Stomach (tissue), 4 donors: ENCODE measurements around the gene CXCL17.

ENCODE experiments used
- POLR2A ChIP-seq, 4 donors: fragments of 450-650 bp; IDR thresholded peaks; one replicate each; pipeline ENCODE4 v1.6.1; 2016; ENCODE audit warnings: antibody characterized with exemption in 4 of 4, control low read depth in 2 of 4, mild to moderate bottlenecking in 1 of 4, moderate library complexity in 1 of 4
- TF ChIP-seq, protein P1 (sequence below), 7 experiments: fragments of 450-650 bp in 4 of 7; fragments of 200-600 bp in 3 of 7; sonication (generic) in 3 of 7; IDR thresholded peaks; one replicate each; pipeline ENCODE4 v1.5.1; 2016 to 2019; ENCODE audit warnings: antibody characterized with exemption in 7 of 7, control low read depth in 2 of 7, mild to moderate bottlenecking in 1 of 7

GRCh38 chr19:42473686-42474085, 30.9 kb upstream of the CXCL17 start:
- no peak for TF ChIP-seq POLR2A (IDR thresholded peaks at IDR 0.05)
- TF ChIP-seq, protein P1, sequence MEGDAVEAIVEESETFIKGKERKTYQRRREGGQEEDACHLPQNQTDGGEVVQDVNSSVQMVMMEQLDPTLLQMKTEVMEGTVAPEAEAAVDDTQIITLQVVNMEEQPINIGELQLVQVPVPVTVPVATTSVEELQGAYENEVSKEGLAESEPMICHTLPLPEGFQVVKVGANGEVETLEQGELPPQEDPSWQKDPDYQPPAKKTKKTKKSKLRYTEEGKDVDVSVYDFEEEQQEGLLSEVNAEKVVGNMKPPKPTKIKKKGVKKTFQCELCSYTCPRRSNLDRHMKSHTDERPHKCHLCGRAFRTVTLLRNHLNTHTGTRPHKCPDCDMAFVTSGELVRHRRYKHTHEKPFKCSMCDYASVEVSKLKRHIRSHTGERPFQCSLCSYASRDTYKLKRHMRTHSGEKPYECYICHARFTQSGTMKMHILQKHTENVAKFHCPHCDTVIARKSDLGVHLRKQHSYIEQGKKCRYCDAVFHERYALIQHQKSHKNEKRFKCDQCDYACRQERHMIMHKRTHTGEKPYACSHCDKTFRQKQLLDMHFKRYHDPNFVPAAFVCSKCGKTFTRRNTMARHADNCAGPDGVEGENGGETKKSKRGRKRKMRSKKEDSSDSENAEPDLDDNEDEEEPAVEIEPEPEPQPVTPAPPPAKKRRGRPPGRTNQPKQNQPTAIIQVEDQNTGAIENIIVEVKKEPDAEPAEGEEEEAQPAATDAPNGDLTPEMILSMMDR (IDR thresholded peaks at IDR 0.05): no peak
